Tibial nerve (tissue), 3 donors: ENCODE measurements around the gene TMEM253.
A peak's percentile ranks its signal among the peaks of the same experiment; 100 is the strongest.

Source experiments
- CTCF ChIP-seq, 5 experiments: fragments of 200-600 bp in 3 of 5; fragments of 450-650 bp in 2 of 5; sonication (generic) in 3 of 5; IDR thresholded peaks; one replicate each; pipeline ENCODE4 v1.5.1; 2016 to 2019; ENCODE audit warnings: antibody characterized with exemption in 5 of 5, mild to moderate bottlenecking in 3 of 5, moderate library complexity in 2 of 5
- POLR2A ChIP-seq, 2 donors: fragments of 450-650 bp; IDR thresholded peaks; one replicate each; pipeline ENCODE4 v1.6.1; 2017; ENCODE audit warnings: antibody characterized with exemption in 2 of 2, mild to moderate bottlenecking in 2 of 2, moderate library complexity in 2 of 2

DNA sequence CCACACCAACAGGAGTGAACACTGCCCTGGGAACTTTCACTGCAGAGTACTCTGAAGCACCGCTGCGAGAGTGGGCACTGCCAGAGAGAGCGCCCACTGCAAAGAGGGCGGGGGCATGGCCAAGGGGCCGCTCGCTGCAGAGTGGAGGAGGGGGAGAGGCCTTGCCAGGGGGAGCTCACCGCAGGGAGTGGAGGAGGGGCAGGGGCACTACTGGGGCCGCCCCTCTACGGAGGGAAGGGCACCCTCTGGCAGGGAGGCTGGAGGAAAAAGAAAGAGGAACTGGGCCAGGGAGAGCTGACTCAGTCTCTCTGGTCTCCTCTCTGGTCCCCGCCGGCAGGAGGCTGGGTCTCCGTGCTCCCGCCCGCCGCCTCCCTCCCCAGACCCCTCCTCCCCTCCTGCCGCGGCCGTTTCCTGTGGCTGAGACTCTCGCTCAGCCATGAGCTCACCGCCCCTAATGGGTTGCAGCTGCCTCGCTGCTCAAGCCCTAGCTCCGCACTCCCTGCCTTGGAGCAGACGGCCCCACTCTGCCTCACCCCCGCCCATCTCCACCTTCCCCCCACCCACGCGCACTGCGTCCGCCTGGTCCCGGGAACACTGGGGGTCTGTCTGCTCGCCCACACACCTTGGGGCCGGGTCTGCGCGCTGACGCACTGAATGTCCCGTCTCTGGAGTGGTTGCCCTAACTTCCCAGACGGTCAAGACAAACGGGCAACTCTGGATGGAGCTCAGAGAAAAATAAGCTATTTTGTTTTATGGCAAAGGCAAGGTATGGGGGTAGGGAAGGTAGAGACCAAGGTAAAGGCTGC is 29.4 kb upstream of the TMEM253 start:
- TF ChIP-seq POLR2A (IDR thresholded peaks at IDR 0.05) = peak in 1 of 2 donors; percentile 23
- peak in 2 of 5 experiments; percentile 10 to 11 for TF ChIP-seq CTCF (IDR thresholded peaks at IDR 0.05)
